ENCODE data around the gene RASSF3.
"Not testable (repeated sequence)": the region's sequence is repeated elsewhere in the genome, so short reads cannot be mapped to it uniquely, and the experiment has no call there.

The RASSF3 gene

GRCh38 chr12:64598831-64599230, 11.5 kb upstream of the RASSF3 start:
- DNase-seq (ENCODE audit: low spot score) = no peak

DNA sequence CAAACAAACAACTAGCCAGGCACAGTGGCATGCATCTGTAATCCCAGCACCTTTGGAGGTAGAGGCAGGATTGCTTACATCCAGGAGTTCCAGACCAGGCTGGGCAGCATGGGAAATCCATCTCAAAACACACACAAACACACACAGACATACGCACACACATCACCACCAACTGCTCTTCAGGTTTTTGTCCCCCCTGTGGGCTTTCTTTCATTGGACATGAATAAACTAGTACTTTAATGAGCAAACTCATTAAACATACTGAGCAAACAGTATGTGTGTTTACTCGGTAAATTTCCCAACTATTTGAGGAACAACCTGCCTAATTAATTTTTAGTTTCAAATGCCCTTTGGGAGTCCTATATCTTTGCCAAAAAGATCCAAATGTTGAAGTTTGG, 10.1 kb upstream of the RASSF3 start:
- DNase-seq (ENCODE audit: low spot score) = no peak

- DNase-seq (ENCODE audit: low spot score) = no peak
Observed at GRCh38 chr12:64603183-64603841, 7.0 kb upstream of the RASSF3 start.

GRCh38 chr12:64608901-64609535, 1.3 kb upstream of the RASSF3 start:
- DNase-seq (ENCODE audit: low spot score) = peak; percentile 65

GRCh38 chr12:64609536-64610078, 688 bp upstream of the RASSF3 start:
- DNase-seq (ENCODE audit: low spot score) = no peak

DNA sequence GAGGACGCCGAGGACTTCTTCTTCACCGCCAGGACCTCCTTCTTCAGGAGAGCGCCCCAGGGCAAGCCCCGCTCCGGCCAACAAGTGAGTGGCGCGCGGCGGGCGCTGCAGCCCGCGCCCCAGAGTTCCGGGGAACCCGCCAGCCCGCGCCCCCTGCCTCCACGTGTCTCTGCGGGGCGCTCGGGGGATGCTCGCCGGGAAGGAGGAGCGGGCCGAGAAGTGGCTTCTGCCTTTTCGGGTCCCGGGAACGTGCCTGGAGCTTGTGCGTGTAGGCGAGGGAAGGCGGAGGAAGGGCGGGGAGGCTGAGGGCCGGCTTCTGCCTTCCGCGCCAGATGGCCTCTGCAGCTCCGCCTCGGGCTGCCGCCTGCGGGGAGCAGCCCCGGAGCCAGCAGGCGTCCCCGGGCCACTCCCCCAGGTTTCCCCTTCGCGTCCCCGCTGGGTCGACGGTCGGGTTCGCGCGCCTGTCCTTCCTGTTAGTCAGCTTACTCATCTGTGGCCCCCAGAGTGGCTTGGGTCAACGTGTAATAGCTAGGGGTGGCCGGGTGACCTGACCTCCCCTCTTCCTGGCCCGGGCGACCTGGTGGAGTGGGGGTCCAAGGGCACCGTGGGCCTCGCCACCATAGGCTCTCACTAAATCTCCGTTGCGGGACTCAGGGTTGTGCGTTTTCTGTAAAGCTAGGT, 505 bp downstream of the RASSF3 start:
- peak; percentile 75 for DNase-seq (ENCODE audit: low spot score)

GRCh38 chr12:64611341-64612284, 1.3 kb downstream of the RASSF3 start:
- DNase-seq (ENCODE audit: low spot score) = no peak

DNA sequence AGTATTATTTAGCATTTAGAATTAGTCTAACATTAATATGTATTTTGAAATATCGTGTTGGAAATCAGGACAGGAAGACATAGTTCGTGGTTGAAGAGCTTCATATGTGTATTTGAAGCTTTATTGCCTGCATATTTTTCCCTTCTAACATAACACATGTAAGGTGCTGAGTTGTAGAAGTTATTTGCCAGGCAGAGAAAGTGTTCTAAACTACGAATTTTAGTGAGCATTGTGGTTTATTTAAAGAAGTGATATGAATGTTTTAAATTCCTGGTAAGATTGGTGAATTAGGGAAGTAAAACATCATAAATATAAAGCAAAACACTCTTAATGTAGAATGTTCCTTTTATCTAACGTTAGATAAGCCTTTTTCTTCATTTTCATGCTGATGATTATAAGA, 2.5 kb downstream of the RASSF3 start:
- no peak for DNase-seq (ENCODE audit: low spot score)

DNA sequence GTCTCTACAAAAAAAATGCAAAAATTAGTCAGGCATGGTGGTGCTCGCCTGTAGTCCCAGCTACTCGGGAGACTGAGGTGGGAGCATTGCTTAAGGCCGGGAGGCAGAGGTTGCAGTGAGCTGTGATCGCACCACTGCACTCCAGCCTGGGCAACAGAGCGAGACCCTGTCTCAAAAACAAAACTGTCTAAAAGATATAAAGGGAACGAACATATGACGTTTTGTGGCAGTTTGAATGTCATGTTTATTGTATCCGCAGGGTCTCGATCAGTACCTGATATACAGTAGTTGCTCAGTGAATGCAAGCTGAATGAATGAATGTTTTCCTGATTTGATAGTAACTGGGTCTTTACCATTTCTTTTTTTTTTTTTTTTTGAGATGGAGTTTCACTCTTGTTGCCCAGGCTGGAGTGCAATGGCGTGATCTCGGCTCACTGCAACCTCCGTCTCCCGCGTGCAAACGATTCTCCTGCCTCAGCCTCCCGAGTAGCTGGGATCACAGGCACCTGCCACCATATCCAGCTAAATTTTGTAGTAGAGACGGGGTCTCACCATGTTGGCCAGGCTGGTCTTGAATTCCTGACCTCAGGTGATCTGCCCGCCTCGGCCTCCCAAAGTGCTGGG, 3.6 kb downstream of the RASSF3 start:
- DNase-seq (ENCODE audit: low spot score) = not testable (repeated sequence)

GRCh38 chr12:64616201-64616600, 5.9 kb downstream of the RASSF3 start:
- no peak for DNase-seq (ENCODE audit: low spot score)

DNA sequence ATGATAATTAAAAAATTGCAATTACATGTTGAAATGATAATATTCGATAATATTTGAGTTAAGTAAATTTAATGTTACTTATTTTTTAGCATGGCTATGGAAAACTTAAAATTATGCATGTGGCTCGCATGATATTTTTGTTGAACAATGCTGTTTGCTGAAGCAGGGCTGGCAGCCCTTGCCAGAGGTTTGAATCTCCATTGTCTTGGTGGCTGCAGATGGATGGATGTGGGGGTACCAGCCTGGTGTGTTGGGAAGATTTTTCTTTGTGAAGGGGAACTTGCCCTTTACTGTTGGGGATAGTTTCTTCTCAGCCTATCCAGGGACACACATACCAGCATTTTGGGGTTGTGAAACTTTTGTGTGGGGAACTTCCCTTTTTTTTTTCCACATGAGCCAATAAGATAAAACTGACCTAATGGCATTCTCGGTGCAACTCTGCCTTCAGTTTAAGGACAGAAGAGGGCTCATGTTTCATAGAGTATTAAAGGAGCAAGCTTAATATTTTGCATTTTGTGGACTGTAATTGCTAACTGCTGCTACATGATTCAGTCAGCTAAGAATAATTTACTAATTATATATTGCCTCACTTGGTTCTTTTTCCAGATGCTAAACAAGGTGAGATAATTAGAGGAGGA, 8.8 kb downstream of the RASSF3 start:
- no peak for DNase-seq (ENCODE audit: low spot score)

DNA sequence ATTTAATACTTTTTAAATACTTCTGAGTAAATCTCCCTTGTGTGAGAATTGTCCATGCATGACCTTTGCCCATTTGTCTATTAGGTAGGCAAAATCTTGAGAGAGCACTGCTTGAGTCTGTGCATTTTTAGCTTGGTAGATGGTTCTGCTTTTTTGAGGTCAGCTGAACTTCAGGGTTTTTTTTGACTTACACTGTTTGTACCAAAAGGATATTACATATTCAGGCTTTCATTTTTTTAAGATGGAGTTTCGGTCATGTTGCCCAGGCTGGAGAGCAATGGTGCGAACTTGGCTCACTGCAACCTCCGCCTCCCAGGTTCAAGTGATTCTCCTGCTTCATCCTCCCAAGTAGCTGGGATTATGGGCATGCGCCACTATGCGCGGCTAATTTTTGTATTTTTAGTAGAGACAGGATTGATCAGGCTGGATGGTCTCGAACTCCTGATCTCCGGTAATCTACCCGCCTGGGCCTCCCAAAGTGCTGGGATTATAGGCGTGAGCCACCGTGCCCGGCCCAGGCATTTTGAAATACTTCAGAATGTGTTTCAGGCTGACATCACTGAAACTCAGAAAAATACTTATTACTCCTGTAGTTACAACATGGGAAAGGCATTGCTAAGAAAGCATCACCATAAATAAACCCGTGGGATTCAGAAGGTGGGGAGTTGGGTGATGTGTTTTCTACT, 11.1 kb downstream of the RASSF3 start:
- no peak for DNase-seq (ENCODE audit: low spot score)

DNA sequence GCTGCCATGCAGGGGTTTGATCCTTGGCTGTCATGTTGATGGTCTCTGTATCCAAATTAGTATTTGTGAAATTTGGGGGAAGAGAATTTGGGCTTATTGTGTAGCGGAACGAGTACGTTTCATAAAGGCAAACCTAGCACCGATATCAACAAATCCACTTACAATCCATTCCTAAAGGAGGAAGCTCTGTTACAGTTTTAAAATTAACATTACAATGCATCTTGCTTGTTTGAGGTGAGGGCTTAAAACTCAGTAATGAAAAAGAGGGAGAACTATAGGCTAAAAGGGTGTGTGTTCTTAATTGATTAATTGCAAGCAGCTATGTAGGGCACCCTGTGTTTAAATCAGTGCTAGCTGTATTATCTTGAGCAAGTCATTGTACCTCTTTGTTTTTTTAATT, 13.7 kb downstream of the RASSF3 start:
- DNase-seq (ENCODE audit: low spot score) = no peak

- peak; percentile 50 for DNase-seq (ENCODE audit: low spot score)
Observed at GRCh38 chr12:64625243-64626077, 15.2 kb downstream of the RASSF3 start.

- DNase-seq (ENCODE audit: low spot score) = not testable (repeated sequence)
Observed at GRCh38 chr12:64626588-64626987, 16.3 kb downstream of the RASSF3 start.

GRCh38 chr12:64627771-64628170, 17.5 kb downstream of the RASSF3 start:
- DNase-seq (ENCODE audit: low spot score) = no peak

- no peak for DNase-seq (ENCODE audit: low spot score)
Observed at GRCh38 chr12:64631197-64631596, 20.9 kb downstream of the RASSF3 start.

DNA sequence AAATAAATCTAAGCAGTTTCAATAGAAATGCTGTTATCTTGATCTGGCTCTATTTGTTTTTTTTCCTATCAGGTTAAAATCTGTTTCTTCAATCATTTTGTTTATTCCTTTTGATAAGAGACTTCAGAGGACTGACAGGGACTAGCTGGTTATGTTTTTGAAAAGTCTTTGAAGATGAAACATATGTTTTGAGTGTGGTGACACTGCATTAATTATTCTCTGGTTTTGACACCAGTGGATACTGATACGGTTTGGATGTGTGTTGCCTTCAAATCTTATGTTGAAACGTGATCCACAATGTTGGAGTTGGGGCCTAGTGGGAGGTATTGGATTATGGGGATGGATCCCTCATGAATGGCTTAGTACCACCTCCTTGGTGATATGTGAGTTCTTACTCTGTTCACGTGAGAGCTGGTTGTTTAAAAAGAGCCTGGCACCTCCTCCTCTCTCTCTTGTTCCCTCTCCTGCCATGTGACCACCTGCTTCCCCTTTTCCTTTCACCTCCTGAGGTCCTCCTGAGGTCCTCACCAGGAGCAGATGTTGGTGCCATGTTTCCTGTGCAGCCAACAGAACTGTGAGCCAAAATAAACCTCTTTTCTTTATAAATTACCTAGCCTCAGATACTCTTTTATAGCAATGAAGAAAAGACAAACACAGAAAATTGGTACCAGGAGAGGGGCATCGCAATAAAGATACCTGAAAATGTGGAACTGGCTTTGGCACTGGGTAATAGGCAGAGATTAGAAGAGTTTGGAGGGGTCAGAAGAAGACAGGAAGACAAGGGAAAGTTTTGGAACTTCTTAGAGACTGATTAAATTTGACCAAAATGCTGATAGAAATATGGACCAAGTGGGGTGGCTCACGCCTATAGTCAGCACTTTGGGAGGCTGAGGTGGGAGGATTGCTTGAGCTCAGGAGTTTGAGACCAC, 23.0 kb downstream of the RASSF3 start:
- no peak for DNase-seq (ENCODE audit: low spot score)

Data from activated CD4-positive, alpha-beta T cell treated with anti-CD3 and anti-CD28 coated beads, Interleukin-2, Interleukin-4, amounts not matched to agents 100 ng/mL and 50 ng/mL, durations not matched to agents 16 hours and 8 hours (primary cell).